Stimulated activated CD8-positive, alpha-beta memory T cell treated with anti-CD3 and anti-CD28 coated beads, Interleukin-12 subunit alpha, Interleukin-12 subunit beta, amount 100 ng/mL, for 1 hour (primary cell): ENCODE results near the gene TTC6.
"Not testable (repeated sequence)": the region's sequence is repeated elsewhere in the genome, so short reads cannot be mapped to it uniquely, and the experiment has no call there.

Source experiments
- DNase-seq: peaks from one replicate; pipeline ENCODE4 v3.0.0-alpha.2; 2020; ENCODE audit warnings: low read depth

TTC6 gene

GRCh38 chr14:37594971-37595808 is at the start of gene TTC6, which contains the start of gene FOXA1:
TSS of gene TTC6 (plus strand) at chr14:37595629. CDS start at chr14:37622065, 26,436 bp downstream.
TSS of gene FOXA1 (minus strand) at chr14:37595249. CDS start at chr14:37594972, 277 bp downstream.
- DNase-seq: no peak

GRCh38 chr14:37546621-37547447 is 48.6 kb upstream of the TTC6 start:
- DNase-seq: no peak

DNA sequence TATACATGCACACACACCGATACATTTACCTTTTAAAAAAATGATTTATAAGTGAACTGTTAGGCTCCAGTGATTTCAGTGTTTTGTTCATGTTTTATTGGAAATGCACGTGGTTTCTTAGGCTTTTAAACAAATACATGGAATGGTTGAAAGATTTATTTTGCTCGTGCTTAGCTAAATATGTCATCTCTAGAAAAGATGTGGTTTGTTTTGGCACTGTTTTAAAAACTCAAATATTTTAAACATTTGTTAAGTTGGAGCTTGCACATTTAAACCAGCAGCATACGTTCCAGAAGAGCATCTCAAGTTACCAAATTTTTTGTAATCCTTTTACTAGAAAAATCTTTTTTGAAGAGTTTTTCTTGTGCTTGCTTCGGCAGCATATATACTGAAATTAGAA is 44.9 kb upstream of the TTC6 start:
- no peak for DNase-seq

DNA sequence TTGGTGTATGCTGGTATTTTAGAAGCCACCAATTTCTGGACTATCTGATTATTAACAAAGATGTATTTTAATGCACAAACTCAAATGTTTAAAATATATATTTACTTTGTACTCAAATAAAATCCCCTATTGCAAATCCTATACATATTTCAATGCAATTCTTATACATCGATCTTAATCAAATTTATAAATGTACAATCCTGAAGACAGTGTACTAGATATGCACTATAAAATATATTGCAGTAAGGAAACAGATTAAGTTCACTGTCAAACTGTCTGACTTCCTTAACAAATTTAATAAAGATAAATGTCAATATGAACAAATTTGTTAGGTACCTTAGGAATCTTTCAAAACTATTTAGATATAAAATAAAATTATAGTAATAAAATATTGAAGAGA is 44.3 kb upstream of the TTC6 start:
- DNase-seq: no peak

- DNase-seq: no peak
These were observed 41.4 kb upstream of the TTC6 start for GRCh38 chr14:37553935-37554550.

GRCh38 chr14:37555596-37555995 is 39.8 kb upstream of the TTC6 start:
- DNase-seq: not testable (repeated sequence)

DNA sequence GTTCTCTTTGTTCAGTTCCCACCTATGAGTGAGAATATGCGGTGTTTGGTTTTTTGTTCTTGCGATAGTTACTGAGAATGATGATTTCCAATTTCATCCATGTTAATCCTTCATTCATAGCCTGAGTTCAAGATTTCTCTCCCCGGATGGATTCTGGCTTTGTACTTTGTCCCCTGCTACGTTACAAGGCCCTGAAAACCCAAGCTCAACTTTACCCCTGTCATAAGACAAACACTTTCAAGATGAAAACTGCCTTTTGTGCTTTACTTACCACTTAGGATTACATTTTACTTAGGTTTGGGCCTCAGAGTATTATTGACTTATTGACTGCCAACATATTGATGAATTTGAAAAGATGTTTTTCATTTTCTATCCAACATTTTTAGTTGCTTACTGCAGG is 36.7 kb upstream of the TTC6 start:
- DNase-seq: no peak

DNA sequence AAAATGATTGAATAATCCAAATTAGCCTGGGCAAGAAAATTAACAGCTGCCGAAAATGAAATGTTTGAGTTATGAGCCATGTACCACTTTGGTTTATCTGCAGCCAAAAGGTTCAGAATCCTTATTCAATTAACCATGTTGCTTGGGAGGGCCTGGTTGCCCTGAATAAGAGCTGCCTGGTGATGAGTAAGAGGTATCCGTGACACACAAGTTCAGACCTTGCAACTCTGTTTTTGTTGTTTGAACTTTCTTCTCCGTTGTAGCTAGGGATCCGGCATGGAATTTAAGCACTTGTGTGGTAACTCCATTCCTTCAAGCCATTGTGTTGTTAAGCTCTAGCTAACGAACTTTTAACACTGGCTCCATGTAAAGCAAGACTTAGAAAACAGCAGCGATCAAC is 36.0 kb upstream of the TTC6 start:
- DNase-seq: no peak

- no peak for DNase-seq
These were observed 32.2 kb upstream of the TTC6 start for GRCh38 chr14:37563189-37563588.

- DNase-seq: no peak
These were observed 29.9 kb upstream of the TTC6 start for GRCh38 chr14:37565550-37565949.

GRCh38 chr14:37566811-37567371 is 28.5 kb upstream of the TTC6 start:
- no peak for DNase-seq

DNA sequence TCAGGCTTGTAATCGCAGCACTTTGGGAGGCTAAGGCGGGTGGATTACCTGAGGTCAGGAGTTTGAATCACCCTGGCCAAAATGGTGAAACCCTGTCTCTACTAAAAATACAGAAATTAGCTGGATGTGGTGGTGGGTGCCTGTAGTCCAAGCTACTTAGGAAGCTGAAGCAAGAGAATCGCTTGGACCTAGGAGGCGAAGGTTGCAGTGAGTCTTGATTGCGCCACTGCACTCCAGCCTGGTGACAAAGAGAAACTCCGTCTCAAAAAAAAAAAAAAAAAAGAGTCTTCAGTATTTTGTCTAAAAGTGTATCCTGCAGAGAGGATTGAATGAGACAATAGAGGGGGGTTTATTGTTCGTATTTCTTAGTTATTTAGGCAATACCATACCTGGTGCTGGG is 25.7 kb upstream of the TTC6 start:
- no peak for DNase-seq

GRCh38 chr14:37571391-37571790 is 24.0 kb upstream of the TTC6 start:
- DNase-seq: no peak

GRCh38 chr14:37573356-37573755 is 22.1 kb upstream of the TTC6 start:
- no peak for DNase-seq

GRCh38 chr14:37579274-37579673 is 16.2 kb upstream of the TTC6 start:
- no peak for DNase-seq

DNA sequence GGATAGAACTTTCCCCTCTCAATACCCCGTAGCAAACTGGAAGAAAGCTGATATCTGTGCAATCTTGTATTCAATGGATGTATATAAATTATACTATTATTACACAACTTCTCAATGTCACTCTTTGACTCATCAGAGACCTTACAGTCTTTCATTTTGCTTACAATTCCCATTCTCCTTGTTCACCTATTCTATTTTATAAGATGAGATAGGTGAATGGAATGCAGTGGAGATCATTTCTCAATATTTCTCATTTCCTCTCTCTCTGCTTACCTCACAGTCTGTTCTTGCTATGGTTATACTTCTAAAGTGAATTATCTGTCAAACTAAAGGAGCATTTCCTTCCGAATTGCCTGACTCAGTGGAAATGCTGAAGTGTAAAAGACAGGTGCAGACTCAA is 15.3 kb upstream of the TTC6 start:
- DNase-seq: no peak

DNA sequence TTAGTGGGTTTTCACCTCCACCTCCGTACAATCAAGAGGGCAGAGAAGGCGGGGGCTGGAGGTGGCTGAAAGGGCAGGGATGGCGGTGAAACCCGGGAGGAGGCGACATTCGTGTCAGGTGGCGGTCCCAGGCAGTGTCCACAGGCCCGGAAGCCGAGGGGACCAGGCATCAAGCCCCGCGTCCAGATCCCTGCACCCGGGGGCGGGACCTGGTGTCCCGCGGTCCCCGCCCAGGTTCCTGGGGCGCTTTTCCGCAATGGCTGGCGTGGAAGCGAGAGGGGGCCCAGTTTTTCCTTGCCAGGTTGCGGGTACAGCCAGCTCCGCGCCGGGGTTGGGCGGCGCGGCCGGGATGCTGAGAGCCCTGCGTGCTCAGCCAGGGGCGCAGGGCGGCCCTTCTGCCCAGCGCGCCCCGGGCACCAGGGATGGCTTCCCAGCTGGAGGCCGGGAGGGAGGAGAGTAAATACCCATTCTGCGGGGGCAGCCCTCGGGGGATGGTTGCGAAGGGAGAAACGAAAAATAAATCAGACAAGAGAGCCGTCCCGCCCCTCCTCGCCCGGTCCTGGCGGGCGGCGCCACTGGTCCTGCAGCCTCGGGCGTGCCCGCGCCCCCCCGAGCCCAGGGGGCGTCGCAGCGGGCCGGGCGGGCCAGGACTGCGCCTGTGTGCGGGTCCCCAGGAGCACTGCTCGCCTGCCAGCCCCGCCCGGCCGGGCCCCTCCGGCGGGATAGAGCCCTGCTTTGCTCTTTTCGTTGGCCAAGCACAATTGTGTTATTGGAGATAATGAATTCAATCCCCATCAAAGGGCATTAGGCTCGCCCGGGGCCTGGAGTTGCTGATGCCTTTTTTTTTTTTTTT is 11.8 kb upstream of the TTC6 start:
- no peak for DNase-seq

DNA sequence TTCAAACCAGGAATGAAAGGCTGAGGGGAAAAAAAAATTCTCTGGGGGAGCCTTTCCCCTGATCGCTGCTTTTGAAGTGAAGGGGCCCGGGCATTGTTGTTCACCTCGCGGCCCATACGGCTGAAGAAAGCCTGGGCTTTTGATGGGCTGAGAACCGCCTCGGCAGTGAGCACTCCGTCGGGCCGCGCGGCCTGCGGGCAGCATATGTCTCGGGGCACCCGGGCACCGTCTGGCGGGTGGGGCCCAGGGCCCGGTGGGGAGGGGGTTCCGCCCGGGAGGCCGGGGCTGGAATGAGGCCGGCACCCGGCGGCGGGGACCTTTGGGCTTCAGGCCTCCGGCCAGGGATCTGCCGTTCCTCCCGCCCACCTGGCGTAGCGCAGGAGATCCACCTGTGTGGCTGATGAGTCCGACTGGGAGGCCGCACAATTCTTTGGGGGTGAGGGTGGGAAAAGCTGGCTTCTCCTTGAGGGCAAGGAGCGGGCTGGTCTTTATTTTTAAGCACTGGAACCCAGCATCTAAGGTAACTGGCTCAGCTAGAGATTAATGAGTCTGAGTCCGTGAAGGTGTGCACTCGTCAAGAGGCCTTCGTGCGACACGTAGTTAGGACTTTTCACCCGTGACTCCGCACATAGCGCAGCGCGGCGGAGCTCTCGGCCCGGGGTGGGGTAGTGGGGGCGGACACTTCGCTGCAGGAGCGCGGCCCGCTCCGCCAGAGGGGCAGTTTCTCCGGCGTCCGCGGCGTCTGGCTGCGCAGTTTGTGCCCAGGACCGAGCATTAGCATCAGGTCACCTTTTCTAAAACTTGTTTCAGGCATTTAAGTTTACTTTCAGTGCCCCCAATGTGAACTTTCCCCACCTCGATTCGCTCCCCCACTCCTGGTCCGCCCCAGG is 11.0 kb upstream of the TTC6 start:
- DNase-seq: no peak

- no peak for DNase-seq
These were observed 10.3 kb upstream of the TTC6 start for GRCh38 chr14:37585101-37585511.
